ENCODE data around the gene SPATA2L. TPM values are rescaled to one million over a fixed set of nuclear protein-coding genes. Genes with fewer than 3 reads are reported as not detected.

The SPATA2L gene
- total and polyA plus RNA-seq, 2 of the 13 experiments (the other 11 are each of a cell fraction or from before 2014, with no cell fraction given): 9.1 to 20.7 TPM

DNA sequence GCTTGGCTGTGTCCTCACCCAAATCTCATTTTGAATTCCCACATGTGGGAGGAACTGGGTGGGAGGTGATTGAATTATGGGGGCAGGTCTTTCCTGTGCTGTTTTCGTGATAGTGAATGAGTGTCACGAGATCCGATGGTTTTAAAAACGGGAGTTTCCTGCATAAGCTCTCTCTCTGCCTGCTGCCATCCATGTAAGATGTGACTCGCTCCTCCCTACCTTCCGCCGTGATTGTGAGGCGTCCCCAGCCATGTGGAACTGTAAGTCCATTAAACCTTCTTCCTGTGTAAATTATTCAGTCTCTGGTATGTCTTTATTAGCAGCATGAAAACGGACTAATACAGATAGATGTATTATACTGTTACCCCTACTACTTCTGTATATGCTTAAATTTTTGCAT, 40.3 kb downstream of the SPATA2L start:
- POLR2A ChIA-PET: interaction anchor here (1.0 kb wide), 1 partner anchor 26 kb away, joined by 3 read pairs; the partner anchor contains the start of gene CDK10
- H2AFZ ChIP-seq (ENCODE audit: low read length): no peak overlapping the region
- DNase-seq (ENCODE audit: low spot score) (no peak), ATAC-seq (no peak), FAIRE-seq (no peak)
- in situ Hi-C loops (cut with HindIII; ENCODE audit: extremely low pct_ligation_motif_present, low pct_unique_long_range_greater_than_20kb) (no loop called here), intact Hi-C loops (cut with micrococcal nuclease; ENCODE audit: unreplicated experiment) (no loop called here)
- no TSS peak for BruUV-seq (replicated peaks)
- CTCF ChIA-PET (ENCODE audit: low intra/inter-chr PET ratio, low total read pairs): no interaction called here
- H3K4me2 ChIP-seq (ENCODE audit: low read depth, low read length): no peak overlapping the region
- peaks cover 31% of the 10 kb centered on the region for H3K79me2 ChIP-seq (ENCODE audit: insufficient read depth, low read length)
- H3K36me3 ChIP-seq (replicated peaks in 1 of 2; ENCODE audit: control insufficient read depth in 1 of 2, insufficient read depth in 2 of 2, low read length in 2 of 2): peaks cover 11 to 33% of the 10 kb centered on the region in 2 experiments
- H3K27me3 ChIP-seq (ENCODE audit: control insufficient read depth in 1 of 2, insufficient read depth in 2 of 2, low read length in 2 of 2): no peaks in the 10 kb centered on the region; a peak in 1 of 5 replicates
- H3K4me1 ChIP-seq (ENCODE audit: insufficient read depth, low read length): peaks cover 24% of the 10 kb centered on the region
- no peaks in the 10 kb centered on the region for H4K20me1 ChIP-seq (ENCODE audit: insufficient read depth, low read length)
- no peak overlapping the region for H3K9ac ChIP-seq (ENCODE audit: insufficient read depth, low read depth, low read length)
- no peak overlapping the region for H3K27ac ChIP-seq (ENCODE audit: extremely low read length, insufficient read depth, low read length)
- H3K9me3 ChIP-seq (ENCODE audit: low read length): 0 out of 2 replicates have a peak, but pooled peaks cover 3% of the 10 kb centered on the region
- H3K4me3 ChIP-seq (replicated peaks in 1 of 3; ENCODE audit: insufficient read depth in 1 of 3, low read depth in 2 of 3, low read length in 3 of 3): no peak overlapping the region
- TF ChIP-seq NCOR1 (IDR thresholded peaks at IDR 0.05; ENCODE audit: borderline replicate concordance, low read length) (no peak), ZNF564 (CRISPR knock-in tag; IDR thresholded peaks at IDR 0.05) (no peak), ZNF782 (CRISPR knock-in tag; IDR thresholded peaks at IDR 0.05; ENCODE audit: borderline replicate concordance) (no peak), FIP1L1 (IDR thresholded peaks at IDR 0.05; ENCODE audit: borderline replicate concordance, insufficient read depth, low read depth, low read length) (no peak), MYNN (CRISPR knock-in tag; IDR thresholded peaks at IDR 0.05; ENCODE audit: low read depth) (no peak), ZNF672 (CRISPR knock-in tag; IDR thresholded peaks at IDR 0.05) (no peak), REL (CRISPR knock-in tag; conservative IDR thresholded peaks at IDR 0.05) (no peak)
- TF ChIP-seq, protein P1, sequence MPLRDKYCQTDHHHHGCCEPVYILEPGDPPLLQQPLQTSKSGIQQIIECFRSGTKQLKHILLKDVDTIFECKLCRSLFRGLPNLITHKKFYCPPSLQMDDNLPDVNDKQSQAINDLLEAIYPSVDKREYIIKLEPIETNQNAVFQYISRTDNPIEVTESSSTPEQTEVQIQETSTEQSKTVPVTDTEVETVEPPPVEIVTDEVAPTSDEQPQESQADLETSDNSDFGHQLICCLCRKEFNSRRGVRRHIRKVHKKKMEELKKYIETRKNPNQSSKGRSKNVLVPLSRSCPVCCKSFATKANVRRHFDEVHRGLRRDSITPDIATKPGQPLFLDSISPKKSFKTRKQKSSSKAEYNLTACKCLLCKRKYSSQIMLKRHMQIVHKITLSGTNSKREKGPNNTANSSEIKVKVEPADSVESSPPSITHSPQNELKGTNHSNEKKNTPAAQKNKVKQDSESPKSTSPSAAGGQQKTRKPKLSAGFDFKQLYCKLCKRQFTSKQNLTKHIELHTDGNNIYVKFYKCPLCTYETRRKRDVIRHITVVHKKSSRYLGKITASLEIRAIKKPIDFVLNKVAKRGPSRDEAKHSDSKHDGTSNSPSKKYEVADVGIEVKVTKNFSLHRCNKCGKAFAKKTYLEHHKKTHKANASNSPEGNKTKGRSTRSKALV (CRISPR knock-in tag; IDR thresholded peaks at IDR 0.05): no peak
- TF ChIP-seq, protein P2, sequence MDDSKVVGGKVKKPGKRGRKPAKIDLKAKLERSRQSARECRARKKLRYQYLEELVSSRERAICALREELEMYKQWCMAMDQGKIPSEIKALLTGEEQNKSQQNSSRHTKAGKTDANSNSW (CRISPR knock-in tag; IDR thresholded peaks at IDR 0.05; ENCODE audit: borderline replicate concordance): no peak
- TF ChIP-seq, protein P3, sequence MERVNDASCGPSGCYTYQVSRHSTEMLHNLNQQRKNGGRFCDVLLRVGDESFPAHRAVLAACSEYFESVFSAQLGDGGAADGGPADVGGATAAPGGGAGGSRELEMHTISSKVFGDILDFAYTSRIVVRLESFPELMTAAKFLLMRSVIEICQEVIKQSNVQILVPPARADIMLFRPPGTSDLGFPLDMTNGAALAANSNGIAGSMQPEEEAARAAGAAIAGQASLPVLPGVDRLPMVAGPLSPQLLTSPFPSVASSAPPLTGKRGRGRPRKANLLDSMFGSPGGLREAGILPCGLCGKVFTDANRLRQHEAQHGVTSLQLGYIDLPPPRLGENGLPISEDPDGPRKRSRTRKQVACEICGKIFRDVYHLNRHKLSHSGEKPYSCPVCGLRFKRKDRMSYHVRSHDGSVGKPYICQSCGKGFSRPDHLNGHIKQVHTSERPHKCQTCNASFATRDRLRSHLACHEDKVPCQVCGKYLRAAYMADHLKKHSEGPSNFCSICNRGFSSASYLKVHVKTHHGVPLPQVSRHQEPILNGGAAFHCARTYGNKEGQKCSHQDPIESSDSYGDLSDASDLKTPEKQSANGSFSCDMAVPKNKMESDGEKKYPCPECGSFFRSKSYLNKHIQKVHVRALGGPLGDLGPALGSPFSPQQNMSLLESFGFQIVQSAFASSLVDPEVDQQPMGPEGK (CRISPR knock-in tag; IDR thresholded peaks at IDR 0.05): no peak
- TF ChIP-seq, protein P4, sequence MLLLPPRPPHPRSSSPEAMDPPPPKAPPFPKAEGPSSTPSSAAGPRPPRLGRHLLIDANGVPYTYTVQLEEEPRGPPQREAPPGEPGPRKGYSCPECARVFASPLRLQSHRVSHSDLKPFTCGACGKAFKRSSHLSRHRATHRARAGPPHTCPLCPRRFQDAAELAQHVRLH (CRISPR knock-in tag; IDR thresholded peaks at IDR 0.05; ENCODE audit: borderline replicate concordance, low read depth): no peak
- 95% methylated on average over 9 of the region's 9 CpGs for WGBS (ENCODE audit: low lambda C conversion rate)
